ENCODE measurements around the gene CPSF3. TPM values are rescaled to one million over a fixed set of nuclear protein-coding genes. Genes with fewer than 3 reads are reported as not detected.

CPSF3 gene
- total and polyA plus RNA-seq, 2 of the 13 experiments (the other 11 are each of a cell fraction or from before 2014, with no cell fraction given) = 19.8 to 93.0 TPM

GRCh38 chr2:9418746-9419145, 4.7 kb upstream of the CPSF3 start:
- no peak overlapping the region for H3K27ac ChIP-seq (ENCODE audit: extremely low read length, insufficient read depth, low read length)
- H2AFZ ChIP-seq (ENCODE audit: low read length) = no peak overlapping the region
- no peak for DNase-seq (ENCODE audit: low spot score)
- H3K4me1 ChIP-seq (ENCODE audit: insufficient read depth, low read length) = peaks cover 41% of the 10 kb centered on the region
- CTCF ChIA-PET (ENCODE audit: low intra/inter-chr PET ratio, low total read pairs) = no interaction called here
- no peak overlapping the region for H3K4me3 ChIP-seq (replicated peaks in 1 of 3; ENCODE audit: insufficient read depth in 1 of 3, low read depth in 2 of 3, low read length in 3 of 3)
- H3K9me3 ChIP-seq (ENCODE audit: low read length) = no peaks in the 10 kb centered on the region
- peak; percentile 56 for TF ChIP-seq ZNF121 (CRISPR knock-in tag; IDR thresholded peaks at IDR 0.05)
- no peak for TF ChIP-seq ZNF234 (CRISPR knock-in tag; conservative IDR thresholded peaks at IDR 0.05)
- TF ChIP-seq WIZ (CRISPR knock-in tag; IDR thresholded peaks at IDR 0.05) = no peak
- no peak for TF ChIP-seq PRDM4 (CRISPR knock-in tag; IDR thresholded peaks at IDR 0.05; ENCODE audit: borderline replicate concordance)
- no peak for TF ChIP-seq RFX1 (IDR thresholded peaks at IDR 0.05)
- no peak for TF ChIP-seq GLI4 (CRISPR knock-in tag; IDR thresholded peaks at IDR 0.05; ENCODE audit: borderline replicate concordance)
- no peak for TF ChIP-seq ESRRA (CRISPR knock-in tag; IDR thresholded peaks at IDR 0.05; ENCODE audit: low read depth)
- intact Hi-C loops (cut with micrococcal nuclease; ENCODE audit: unreplicated experiment) (no loop called here), in situ Hi-C loops (cut with HindIII; ENCODE audit: extremely low pct_ligation_motif_present, low pct_unique_long_range_greater_than_20kb) (no loop called here)
- H3K4me2 ChIP-seq (ENCODE audit: low read depth, low read length) = no peak overlapping the region
- 80% methylated on average over 4 of the region's 4 CpGs for WGBS (ENCODE audit: low lambda C conversion rate)
- H3K9ac ChIP-seq (ENCODE audit: insufficient read depth, low read depth, low read length) = no peak overlapping the region
- ATAC-seq = no peak
- POLR2A ChIA-PET = no interaction called here
- no peak for FAIRE-seq
- peaks cover 0 to 14% of the 10 kb centered on the region in 2 experiments; a peak in 3 of 5 replicates for H3K36me3 ChIP-seq (replicated peaks in 1 of 2; ENCODE audit: control insufficient read depth in 1 of 2, insufficient read depth in 2 of 2, low read length in 2 of 2)
- no TSS peak for BruUV-seq (replicated peaks)
- no peaks in the 10 kb centered on the region for H4K20me1 ChIP-seq (ENCODE audit: insufficient read depth, low read length)
- no peaks in the 10 kb centered on the region; a peak in 1 of 5 replicates for H3K27me3 ChIP-seq (ENCODE audit: control insufficient read depth in 1 of 2, insufficient read depth in 2 of 2, low read length in 2 of 2)
- peaks cover 47% of the 10 kb centered on the region for H3K79me2 ChIP-seq (ENCODE audit: insufficient read depth, low read length)
